ENCODE data around the gene PLAC9.

DNA sequence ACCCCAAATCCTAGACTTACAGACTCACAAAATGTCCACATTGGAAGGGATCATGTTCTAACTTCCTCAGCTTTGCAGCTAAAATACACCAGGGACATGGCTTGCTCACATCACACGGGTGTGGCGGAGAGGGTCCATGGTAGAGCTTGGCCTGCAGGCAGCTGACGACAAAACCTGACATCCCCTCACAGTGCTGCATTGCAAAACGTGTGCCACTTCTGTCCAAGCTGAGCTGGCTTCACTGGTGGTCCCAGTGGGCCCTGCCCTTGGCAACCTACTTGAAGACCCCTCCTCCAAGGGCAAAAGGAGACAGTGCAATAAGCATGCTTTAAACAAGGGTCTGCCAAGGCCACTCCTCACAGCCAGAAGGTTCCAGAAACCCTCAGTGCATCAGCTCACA lies 50.9 kb downstream of the PLAC9 start:
- TF ChIP-seq POU2F2 (IDR thresholded peaks at IDR 0.05; ENCODE audit: low read depth, low read length), result no peak
- TF ChIP-seq POLR2A (IDR thresholded peaks at IDR 0.05; ENCODE audit: low read depth, low read length), result no peak
- TF ChIP-seq TAF1 (IDR thresholded peaks at IDR 0.05; ENCODE audit: low read depth, low read length), result no peak
- TF ChIP-seq PAX5 (IDR thresholded peaks at IDR 0.05; ENCODE audit: insufficient read depth, low read length, severe bottlenecking), result no peak
- no peak for TF ChIP-seq POLR2AphosphoS5 (IDR thresholded peaks at IDR 0.05; ENCODE audit: low read depth, low read length)
- TF ChIP-seq SPI1 (IDR thresholded peaks at IDR 0.05; ENCODE audit: low read depth, low read length), result no peak
